Gastroesophageal sphincter (tissue), 3 donors: ENCODE results near the gene TFAM.

Source experiments
- CTCF ChIP-seq, 4 experiments: fragments of 200-600 bp in 2 of 4; fragments of 450-650 bp in 2 of 4; sonication (generic) in 1 of 4; IDR thresholded peaks; one replicate each; pipeline ENCODE4 v1.5.1; 2017 to 2019; ENCODE audit warnings: antibody characterized with exemption in 4 of 4, mild to moderate bottlenecking in 2 of 4, moderate library complexity in 2 of 4
- POLR2A ChIP-seq, 2 donors: fragments of 450-650 bp; IDR thresholded peaks; one replicate each; pipeline ENCODE4 v1.6.1; 2017; ENCODE audit warnings: antibody characterized with exemption in 2 of 2, mild to moderate bottlenecking in 2 of 2, moderate library complexity in 1 of 2

- TF ChIP-seq CTCF (IDR thresholded peaks at IDR 0.05) (no peak), POLR2A (IDR thresholded peaks at IDR 0.05) (no peak)
Measured at GRCh38 chr10:58367069-58367468, 18.1 kb upstream of the TFAM start.
